Urinary bladder (tissue), 4 donors: ENCODE data around the gene DACT3. TPM values are rescaled to one million over a fixed set of nuclear protein-coding genes. Genes with fewer than 3 reads are reported as not detected.

Experiments
- DNase-seq: peaks from one replicate; pipeline ENCODE4 v3.0.0-alpha.2; 2015; ENCODE audit errors: extremely low spot score
- H3K27ac ChIP-seq: one replicate; pipeline ENCODE4 v1.5.1; 2013; ENCODE audit warnings: low read depth, mild to moderate bottlenecking, moderate library complexity
- H3K36me3 ChIP-seq: one replicate; pipeline ENCODE4 v1.6.1; 2013; ENCODE audit warnings: mild to moderate bottlenecking, moderate library complexity; ENCODE audit not compliant: insufficient read depth
- H3K4me1 ChIP-seq: one replicate; pipeline ENCODE4 v1.6.1; 2013; ENCODE audit warnings: mild to moderate bottlenecking, moderate library complexity; ENCODE audit not compliant: insufficient read depth
- H3K4me3 ChIP-seq: one replicate; pipeline ENCODE4 v1.5.1; 2013; ENCODE audit warnings: low read depth, low read length
- WGBS: extraction: QIAGEN DNeasy Blood & Tissue Kit; methylation state at CpG from one replicate; pipeline ENCODE4 v1.1.7; 2013; 5-methylcytosine and 5-hydroxymethylcytosine counted together
- polyA plus RNA-seq: library from polyadenylated mRNA; stranded (reverse); fragments of 200-250 nt; gene quantifications from one replicate; pipeline ENCODE4 v1.2.3, GENCODE V29; 2013
- total RNA-seq: library from RNA; depleted of rRNA; stranded (reverse); fragments of >200 nt; gene quantifications from one replicate; pipeline ENCODE4 v1.2.3, GENCODE V29; 2014
- donor health status: healthy with polysubstance abuse.
- donor health status: healthy.

Gene DACT3
- total and polyA plus RNA-seq, 2 donors = 20.0 to 78.9 TPM

DNA sequence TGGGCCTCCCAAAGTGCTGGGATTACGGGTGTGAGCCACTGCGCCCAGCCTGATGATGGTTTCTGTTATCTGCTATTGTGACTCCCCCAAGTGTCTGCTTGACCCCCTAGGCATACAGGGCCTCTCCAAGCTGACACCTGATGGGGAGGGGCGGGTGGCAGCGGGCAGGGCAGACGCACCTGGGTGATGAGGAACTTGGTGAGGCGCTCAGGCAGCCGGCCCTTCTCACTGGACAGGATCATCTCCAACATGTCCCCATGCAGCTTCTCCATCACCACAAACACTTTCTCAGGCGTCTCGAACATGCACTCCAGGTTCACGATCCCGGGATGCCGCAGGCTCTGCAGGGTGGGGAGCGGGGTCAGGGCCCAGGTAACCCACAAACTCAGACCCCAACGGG, 28.4 kb upstream of the DACT3 start:
- 96% methylated on average over 14 of the region's 14 CpGs for WGBS
- no peak for DNase-seq
- peaks cover 5% of the 10 kb centered on the region for H3K36me3 ChIP-seq

DNA sequence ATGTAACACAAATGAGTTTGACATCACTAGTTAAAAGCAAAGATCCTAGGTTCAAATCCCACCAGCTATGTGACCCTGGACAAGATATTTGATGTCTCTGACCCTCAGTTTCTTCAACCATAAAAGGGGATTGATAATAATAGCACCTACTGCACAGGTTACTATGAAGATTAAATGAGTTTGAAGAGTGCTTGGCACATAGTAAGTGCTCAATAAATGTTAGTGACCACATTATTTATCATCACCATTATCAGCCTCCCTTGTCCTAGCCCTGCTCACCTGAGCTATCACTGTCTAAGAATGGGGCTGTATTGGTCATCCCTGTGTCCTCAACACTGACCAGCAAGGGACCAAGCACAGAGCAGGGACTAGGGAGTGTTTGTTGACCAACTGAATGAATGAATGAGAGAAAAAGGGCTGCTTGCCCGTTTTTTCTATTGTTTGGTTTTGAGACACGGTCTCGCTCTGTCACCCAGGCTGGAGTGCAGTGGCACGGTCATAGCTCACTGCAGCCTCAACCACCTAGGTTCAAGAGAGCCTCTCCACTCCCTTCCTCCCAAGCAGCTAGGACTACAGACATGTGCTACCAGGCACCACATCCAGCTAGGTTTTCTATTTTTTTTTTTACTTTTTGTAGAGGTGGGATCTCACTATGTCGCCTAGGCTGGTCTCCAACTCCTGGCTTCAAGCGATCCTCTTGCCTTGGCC, 26.6 kb upstream of the DACT3 start:
- Histone ChIP-seq H3K27ac (no peak overlapping the region), H3K4me3 (no peak overlapping the region), H3K4me1 (no peaks in the 10 kb centered on the region), H3K36me3 (peaks cover 5% of the 10 kb centered on the region)
- WGBS = 92% methylated on average over 6 of the region's 6 CpGs
- DNase-seq = no peak

More for the DNA sequence above, 28.4 kb upstream of the DACT3 start:
- H3K27ac ChIP-seq = no peak overlapping the region
- no peaks in the 10 kb centered on the region for H3K4me1 ChIP-seq
- H3K4me3 ChIP-seq = no peak overlapping the region

DNA sequence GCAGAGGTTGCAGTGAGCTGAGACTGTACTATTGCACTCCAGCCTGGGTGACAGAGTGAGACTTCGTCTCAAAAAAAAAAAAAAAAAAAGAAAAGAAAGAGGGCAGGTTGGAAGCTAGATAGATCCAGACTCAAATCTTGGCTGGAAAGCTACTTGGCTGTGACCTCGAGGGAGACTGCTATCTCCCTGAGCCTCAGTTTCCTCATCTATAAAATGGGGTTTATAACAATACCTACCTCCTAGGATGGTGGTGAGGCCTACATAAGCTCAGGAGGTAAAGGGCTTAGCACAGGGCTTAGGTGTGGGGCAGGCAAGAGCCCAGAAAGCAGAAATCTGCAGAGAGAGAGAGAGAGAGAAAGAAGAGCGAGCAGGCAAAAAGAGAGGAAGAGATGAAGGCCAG, 24.2 kb upstream of the DACT3 start:
- H3K36me3 ChIP-seq = peaks cover 5% of the 10 kb centered on the region
- no peaks in the 10 kb centered on the region for H3K4me1 ChIP-seq
- no peak for DNase-seq
- 80% methylated on average over 3 of the region's 3 CpGs for whole genome bisulfite sequencing
- H3K27ac ChIP-seq = no peak overlapping the region
- no peak overlapping the region for H3K4me3 ChIP-seq

DNA sequence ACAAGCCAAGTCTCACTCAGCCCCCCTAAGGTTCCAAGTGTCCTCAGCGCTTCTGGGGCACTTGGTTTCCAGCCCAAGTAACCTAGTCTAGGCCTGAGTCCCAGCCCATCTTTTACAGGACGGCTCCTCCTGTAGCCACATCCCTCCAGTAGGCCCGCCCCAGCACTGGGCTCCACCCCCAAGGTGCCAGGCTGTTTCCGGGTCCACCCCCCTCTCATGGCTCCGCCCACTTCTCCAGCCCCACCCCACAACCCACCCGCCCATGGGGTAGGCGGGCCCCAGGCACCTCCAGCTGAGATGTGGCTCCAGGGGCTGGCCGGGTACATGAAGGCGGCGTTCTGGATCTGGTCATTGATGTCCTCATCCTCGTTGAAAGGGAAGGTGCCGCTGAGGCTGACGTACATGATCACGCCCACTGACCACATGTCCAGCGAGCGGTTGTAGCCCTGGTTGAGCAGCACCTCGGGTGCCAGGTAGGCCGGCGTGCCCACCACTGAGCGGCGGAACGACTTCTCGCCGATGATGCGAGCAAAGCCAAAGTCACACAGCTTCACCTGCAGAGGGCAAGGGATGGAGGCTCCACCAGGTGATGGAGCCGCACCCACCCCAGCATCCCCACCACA, 17.2 kb upstream of the DACT3 start:
- peaks cover 1% of the 10 kb centered on the region for H3K36me3 ChIP-seq
- 83% methylated on average over 26 of the region's 26 CpGs for WGBS
- no peak overlapping the region for H3K4me3 ChIP-seq
- DNase-seq = no peak
- no peak overlapping the region for H3K27ac ChIP-seq
- no peaks in the 10 kb centered on the region for H3K4me1 ChIP-seq

DNA sequence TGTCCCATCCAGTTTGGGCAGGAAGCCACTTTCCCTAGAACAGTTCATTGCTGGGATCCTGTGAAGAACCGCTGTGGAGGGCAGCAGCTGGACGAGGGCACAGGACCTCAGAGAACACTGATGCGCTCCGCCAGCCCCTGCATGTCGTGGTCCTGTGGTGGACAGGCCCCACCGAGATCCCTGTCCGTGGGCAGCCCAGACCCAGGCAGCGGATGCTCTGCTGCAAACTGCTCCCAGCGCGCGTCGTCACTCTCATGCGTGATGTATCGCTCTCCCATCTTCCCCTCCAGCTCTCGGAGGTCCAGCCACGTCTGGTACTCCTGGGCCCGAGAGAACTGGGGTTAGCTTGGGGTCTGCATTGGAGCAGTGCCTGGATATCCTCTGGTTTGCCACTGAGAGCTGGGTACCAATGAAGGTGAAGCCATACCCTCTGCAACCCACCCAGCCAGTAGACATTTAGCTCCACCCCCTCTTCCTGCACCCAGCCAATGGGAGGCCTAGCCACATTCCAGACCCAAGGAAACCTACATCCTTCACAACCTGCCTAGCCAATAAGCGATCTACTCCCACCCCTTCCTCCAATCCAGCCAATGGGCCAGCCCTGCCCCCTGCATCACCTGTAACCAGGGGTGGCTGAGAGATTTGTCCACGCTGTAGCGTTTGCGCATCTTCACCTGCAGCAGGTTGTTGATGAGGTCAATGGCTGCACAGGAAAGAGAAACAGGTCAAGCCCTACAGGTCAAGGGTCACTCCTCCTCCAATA, 13.6 kb upstream of the DACT3 start:
- Histone ChIP-seq H3K4me1 (no peaks in the 10 kb centered on the region), H3K4me3 (no peak overlapping the region), H3K27ac (no peak overlapping the region), H3K36me3 (peaks cover 3% of the 10 kb centered on the region)
- 91% methylated on average over 21 of the region's 21 CpGs for WGBS
- no peak for DNase-seq

DNA sequence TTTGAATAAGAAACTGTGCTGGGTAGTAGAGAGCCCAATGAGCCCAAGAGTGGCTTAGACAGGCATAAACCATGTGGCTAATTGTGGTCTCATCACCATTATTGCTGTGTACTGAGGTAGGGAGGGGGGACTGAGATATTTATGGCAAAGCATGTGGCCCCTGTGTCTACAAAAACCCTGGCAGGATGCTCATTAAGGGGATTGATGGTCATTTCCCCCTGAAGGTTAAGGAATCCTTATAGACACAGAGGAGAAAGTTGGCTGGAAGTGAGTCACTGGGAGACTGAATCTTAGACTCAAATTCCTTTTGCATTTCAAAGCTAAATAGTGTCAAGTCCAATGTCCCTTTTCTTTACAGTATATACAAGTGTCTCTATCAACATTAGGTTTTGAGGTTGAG, 9.8 kb upstream of the DACT3 start:
- Histone ChIP-seq H3K27ac (no peak overlapping the region), H3K4me1 (no peaks in the 10 kb centered on the region), H3K36me3 (peaks cover 3% of the 10 kb centered on the region), H3K4me3 (no peak overlapping the region)
- no peak for DNase-seq

DNA sequence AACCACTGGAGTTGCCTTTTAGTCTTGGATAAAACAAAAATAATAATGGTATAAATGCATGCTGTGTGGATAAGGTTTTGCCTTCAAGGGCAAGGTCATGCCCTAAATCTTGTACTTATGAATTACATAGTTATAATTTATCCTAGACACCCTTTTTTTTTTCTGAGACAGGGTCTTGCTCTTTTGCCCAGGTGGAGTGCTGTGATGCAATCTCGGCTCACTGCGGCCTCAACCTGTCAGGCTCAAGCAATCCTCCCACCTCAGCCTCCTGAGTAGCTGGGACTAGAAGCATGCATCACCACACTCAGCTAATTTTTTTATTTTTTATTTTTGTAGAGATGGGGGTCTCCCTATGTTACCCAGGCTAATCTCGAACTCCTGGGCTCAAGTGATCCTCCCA, 7.7 kb upstream of the DACT3 start:
- no peaks in the 10 kb centered on the region for H3K4me1 ChIP-seq
- no peak overlapping the region for H3K4me3 ChIP-seq
- peaks cover 3% of the 10 kb centered on the region for H3K36me3 ChIP-seq
- no peak overlapping the region for H3K27ac ChIP-seq
- no peak for DNase-seq
- WGBS = 91% methylated on average over 3 of the region's 3 CpGs

DNA sequence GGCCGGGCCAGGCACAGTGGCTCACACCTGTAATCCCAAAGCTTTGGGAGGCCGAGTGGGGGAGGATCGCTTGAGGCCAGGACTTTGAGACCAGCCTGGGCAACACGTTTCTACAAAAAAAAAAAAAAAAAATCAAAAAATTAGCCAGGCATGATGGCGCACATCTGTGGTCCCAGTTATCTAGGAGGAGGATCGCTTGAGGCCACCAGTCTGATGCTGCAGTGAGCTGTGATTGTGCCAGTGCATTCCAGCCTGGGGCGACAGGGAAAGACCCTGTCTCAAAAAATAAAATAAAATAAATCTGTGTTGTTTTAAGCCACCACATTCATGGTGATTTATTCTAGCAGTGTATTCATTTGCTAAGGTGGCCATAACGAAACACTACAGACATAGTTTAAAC, 4.1 kb upstream of the DACT3 start:
- Histone ChIP-seq H3K4me3 (no peak overlapping the region), H3K27ac (no peak overlapping the region), H3K4me1 (no peaks in the 10 kb centered on the region), H3K36me3 (no peaks in the 10 kb centered on the region)
- WGBS = 84% methylated on average over 8 of the region's 8 CpGs
- DNase-seq = no peak

DNA sequence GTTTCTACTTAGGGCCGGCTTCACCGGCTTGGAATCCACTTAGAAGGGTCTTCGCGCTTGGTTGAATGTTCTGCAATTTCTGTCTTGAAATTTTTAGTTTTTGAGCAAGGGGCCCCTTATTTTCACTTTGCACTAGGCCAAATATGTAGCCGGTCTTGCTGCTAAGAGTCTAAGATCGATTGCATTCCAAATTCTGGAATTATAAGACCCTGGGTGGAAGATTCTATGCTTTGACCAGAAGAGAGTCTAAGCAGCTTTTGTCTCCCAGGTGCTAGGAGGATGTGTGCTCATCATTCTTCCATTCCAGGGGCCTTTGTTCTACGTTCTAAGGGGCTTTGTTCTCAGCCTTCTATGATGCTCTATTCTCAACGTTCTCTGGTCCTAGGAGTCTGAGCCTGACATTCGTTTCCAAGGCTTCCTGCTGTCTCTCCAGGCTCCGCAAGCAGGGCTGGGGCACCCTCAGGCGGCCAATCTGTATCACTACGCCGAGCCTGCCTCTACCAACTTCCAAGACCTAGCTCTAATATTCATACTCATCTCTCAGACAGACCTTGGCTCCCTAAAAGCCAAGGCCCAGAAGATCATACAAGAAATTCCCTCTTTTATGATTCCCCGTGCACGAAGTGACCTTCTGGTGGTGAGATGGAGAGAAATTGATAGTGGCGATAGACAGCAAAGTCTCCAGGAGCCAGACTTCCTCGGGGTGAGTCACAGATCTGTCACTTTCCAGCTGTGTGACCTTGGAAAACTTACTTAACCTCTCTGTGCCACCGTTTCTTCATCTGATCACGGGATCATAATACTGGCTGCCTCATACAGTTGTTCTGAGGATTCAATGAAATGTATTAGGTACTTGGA, 982 bp upstream of the DACT3 start:
- WGBS = 6% methylated on average over 19 of the region's 19 CpGs
- Histone ChIP-seq H3K27ac (no peak overlapping the region), H3K4me1 (no peaks in the 10 kb centered on the region), H3K4me3 (peak overlapping the region; percentile 8), H3K36me3 (no peaks in the 10 kb centered on the region)
- DNase-seq = peak; percentile 77

DNA sequence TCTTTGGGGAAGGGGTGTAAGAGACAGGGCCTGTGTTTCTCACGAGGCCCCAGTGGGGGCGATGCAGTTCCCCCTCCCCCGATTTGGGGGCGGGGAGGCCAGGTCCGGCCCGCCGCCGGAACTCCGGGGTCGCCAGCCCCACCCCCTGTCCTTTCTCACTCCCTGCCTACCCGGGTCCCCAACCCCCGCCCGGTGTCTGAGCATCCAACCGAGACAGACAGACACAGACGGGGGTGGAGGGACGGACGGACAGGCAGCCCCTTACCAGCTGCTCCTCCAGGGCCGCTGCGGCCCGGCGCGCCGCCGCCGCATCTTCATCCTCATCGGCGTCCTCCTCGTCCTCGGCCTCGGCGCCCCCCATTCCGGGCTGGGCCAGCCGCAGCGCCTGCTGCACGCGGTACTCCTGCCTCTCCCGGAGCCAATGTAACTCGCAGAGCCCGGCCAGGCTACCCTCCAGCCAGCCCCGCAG, 397 bp downstream of the DACT3 start:
- H3K36me3 ChIP-seq = no peaks in the 10 kb centered on the region
- under 1% methylated on average over 40 of the region's 40 CpGs for WGBS
- H3K4me1 ChIP-seq = no peaks in the 10 kb centered on the region
- H3K4me3 ChIP-seq = peak overlapping the region; percentile 53
- peak overlapping the region; percentile 3 for H3K27ac ChIP-seq
- no peak for DNase-seq

DNA sequence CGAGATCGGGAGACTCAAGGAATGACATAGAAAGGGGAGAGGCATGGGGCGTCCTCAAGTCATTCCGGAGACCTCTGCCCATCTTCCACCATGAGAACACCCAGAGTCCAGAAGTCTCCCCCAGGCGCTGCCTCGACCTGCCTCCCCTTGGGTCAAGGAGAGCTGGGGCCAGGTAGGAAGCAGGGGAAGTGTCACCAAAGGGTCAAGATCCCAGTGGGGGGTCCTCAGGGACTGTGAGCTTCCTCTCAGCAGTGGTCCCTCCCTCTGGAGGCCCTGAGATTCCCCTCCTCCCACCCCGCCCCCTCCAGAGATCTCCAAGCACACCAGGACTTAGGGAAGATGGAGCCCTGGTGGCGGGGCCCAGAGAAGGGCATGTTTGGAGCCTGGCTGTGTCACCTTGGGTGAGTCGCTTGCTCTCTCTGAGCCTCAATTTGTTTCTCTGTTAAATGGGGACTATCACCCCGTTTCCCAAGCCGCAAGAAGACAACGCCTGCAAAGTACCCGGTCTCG, 919 bp downstream of the DACT3 start:
- peak overlapping the region; percentile 53 for H3K4me3 ChIP-seq
- H3K4me1 ChIP-seq = no peaks in the 10 kb centered on the region
- H3K27ac ChIP-seq = peak overlapping the region; percentile 40
- DNase-seq = peak; percentile 17
- WGBS = 3% methylated on average over 14 of the region's 14 CpGs
- no peaks in the 10 kb centered on the region for H3K36me3 ChIP-seq

DNA sequence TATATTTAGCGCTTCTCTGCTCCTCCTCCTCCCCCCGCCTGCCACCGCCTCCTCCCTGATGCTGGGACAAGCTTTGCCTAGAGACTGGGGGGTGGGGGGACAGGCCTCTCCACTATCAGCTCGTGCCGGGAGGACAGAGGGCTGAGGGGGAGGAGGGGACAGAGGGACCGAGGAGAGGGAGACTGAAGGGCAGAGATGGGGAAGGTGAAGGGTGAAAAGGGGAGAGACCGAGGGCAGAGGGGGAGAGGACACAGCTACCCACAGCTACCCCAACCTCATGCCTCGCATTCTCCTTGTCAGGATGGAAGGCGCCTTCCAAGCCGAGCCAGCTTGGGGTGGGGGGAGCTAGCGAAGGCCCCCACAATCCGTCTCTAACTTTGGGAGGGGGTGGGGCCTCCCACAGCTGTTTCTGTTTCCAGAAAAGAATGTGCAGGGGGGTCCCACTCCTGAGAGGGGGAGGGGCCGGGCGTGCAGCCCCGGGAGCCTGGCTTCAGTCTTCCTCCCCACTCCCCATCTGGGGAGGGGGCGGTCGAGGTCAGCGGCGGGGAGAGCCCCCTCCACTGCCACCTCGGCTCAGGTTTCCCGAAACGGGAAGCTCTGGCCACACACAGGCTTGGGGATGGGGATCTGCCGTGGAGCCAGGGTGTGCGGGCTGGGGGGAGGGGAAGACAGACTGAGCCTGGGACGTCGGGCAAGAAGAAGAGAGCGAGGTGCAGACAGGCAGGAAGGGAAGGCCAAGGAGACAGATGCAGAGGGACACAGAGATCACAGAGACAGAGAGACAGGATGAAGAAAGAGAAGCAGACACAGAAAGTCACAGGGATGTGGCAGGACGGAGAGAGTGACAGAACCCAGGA, 1.6 kb downstream of the DACT3 start:
- DNase-seq = peak; percentile 26
- Histone ChIP-seq H3K27ac (peak overlapping the region; percentile 40), H3K36me3 (no peaks in the 10 kb centered on the region), H3K4me1 (no peaks in the 10 kb centered on the region), H3K4me3 (peak overlapping the region; percentile 53)
- whole genome bisulfite sequencing = 4% methylated on average over 28 of the region's 28 CpGs
